Activated T-cell treated with anti-CD3 and anti-CD28 coated beads, Interleukin-2, amount 50 U/mL, for 24 hours (primary cell): Measurements from ENCODE around the gene WSCD2.

Experiments
- DNase-seq: peaks from one replicate; pipeline ENCODE4 v3.0.0-alpha.2; 2020
- H3K27ac Mint-ChIP-seq: 2 replicates; pipeline ENCODE4 v1.8.0; 2020; ENCODE audit warnings: mild to moderate bottlenecking, mixed read lengths
- H3K27me3 Mint-ChIP-seq: 2 replicates; pipeline ENCODE4 v1.8.0; 2020; ENCODE audit warnings: mixed read lengths
- H3K36me3 Mint-ChIP-seq: 2 replicates; pipeline ENCODE4 v1.8.0; 2020; ENCODE audit warnings: low read depth, mixed read lengths
- H3K4me1 Mint-ChIP-seq: 2 replicates; pipeline ENCODE4 v1.8.0; 2020; ENCODE audit warnings: low read depth, mixed read lengths
- H3K4me3 Mint-ChIP-seq: 2 replicates; pipeline ENCODE4 v1.8.0; 2020; ENCODE audit warnings: mild to moderate bottlenecking, moderate library complexity, mixed read lengths
- H3K9me3 Mint-ChIP-seq: 2 replicates; pipeline ENCODE4 v1.8.0; 2020; ENCODE audit warnings: mixed read lengths

WSCD2 gene

GRCh38 chr12:108175310-108175709 lies 46.2 kb downstream of the WSCD2 start:
- Mint-ChIP-seq H3K4me3 (no peak overlapping the region), H3K27me3 (peaks cover 8% of the 10 kb centered on the region), H3K27ac (no peak overlapping the region), H3K9me3 (peaks cover 4% of the 10 kb centered on the region), H3K4me1 (no peaks in the 10 kb centered on the region), H3K36me3 (no peaks in the 10 kb centered on the region)
- DNase-seq, result no peak

GRCh38 chr12:108176292-108176691 lies 47.2 kb downstream of the WSCD2 start:
- DNase-seq, result no peak
- no peaks in the 10 kb centered on the region for H3K4me1 Mint-ChIP-seq
- peaks cover 4% of the 10 kb centered on the region for H3K9me3 Mint-ChIP-seq
- no peaks in the 10 kb centered on the region for H3K36me3 Mint-ChIP-seq
- no peak overlapping the region for H3K27ac Mint-ChIP-seq
- H3K27me3 Mint-ChIP-seq, result peaks cover 3% of the 10 kb centered on the region
- H3K4me3 Mint-ChIP-seq, result no peak overlapping the region

- H3K4me1 Mint-ChIP-seq, result no peaks in the 10 kb centered on the region
- peaks cover 3% of the 10 kb centered on the region for H3K27me3 Mint-ChIP-seq
- H3K27ac Mint-ChIP-seq, result no peak overlapping the region
- no peaks in the 10 kb centered on the region for H3K36me3 Mint-ChIP-seq
- H3K4me3 Mint-ChIP-seq, result no peak overlapping the region
- peaks cover 4% of the 10 kb centered on the region for H3K9me3 Mint-ChIP-seq
- DNase-seq, result no peak
Measured at GRCh38 chr12:108177131-108177530, 48.0 kb downstream of the WSCD2 start.

GRCh38 chr12:108179305-108179704 lies 50.2 kb downstream of the WSCD2 start:
- H3K4me1 Mint-ChIP-seq, result no peaks in the 10 kb centered on the region
- no peak for DNase-seq
- H3K9me3 Mint-ChIP-seq, result peaks cover 4% of the 10 kb centered on the region
- H3K36me3 Mint-ChIP-seq, result no peaks in the 10 kb centered on the region
- H3K27ac Mint-ChIP-seq, result no peak overlapping the region
- H3K4me3 Mint-ChIP-seq, result no peak overlapping the region
- peaks cover 3% of the 10 kb centered on the region for H3K27me3 Mint-ChIP-seq

- Mint-ChIP-seq H3K27me3 (peaks cover 3% of the 10 kb centered on the region), H3K4me1 (no peaks in the 10 kb centered on the region), H3K9me3 (peaks cover 4% of the 10 kb centered on the region), H3K36me3 (no peaks in the 10 kb centered on the region), H3K4me3 (no peak overlapping the region), H3K27ac (no peak overlapping the region)
- DNase-seq, result no peak
Measured at GRCh38 chr12:108180255-108181094, 51.4 kb downstream of the WSCD2 start.

GRCh38 chr12:108181095-108181454 lies 52.0 kb downstream of the WSCD2 start:
- no peak overlapping the region for H3K27ac Mint-ChIP-seq
- peaks cover 4% of the 10 kb centered on the region for H3K9me3 Mint-ChIP-seq
- DNase-seq, result no peak
- H3K4me1 Mint-ChIP-seq, result no peaks in the 10 kb centered on the region
- H3K27me3 Mint-ChIP-seq, result peaks cover 3% of the 10 kb centered on the region
- no peaks in the 10 kb centered on the region for H3K36me3 Mint-ChIP-seq
- H3K4me3 Mint-ChIP-seq, result no peak overlapping the region

- no peak for DNase-seq
- Mint-ChIP-seq H3K4me3 (no peak overlapping the region), H3K36me3 (no peaks in the 10 kb centered on the region), H3K27me3 (no peaks in the 10 kb centered on the region), H3K4me1 (no peaks in the 10 kb centered on the region), H3K9me3 (no peaks in the 10 kb centered on the region), H3K27ac (no peak overlapping the region)
Measured at GRCh38 chr12:108182096-108182495, 53.0 kb downstream of the WSCD2 start.

GRCh38 chr12:108185002-108185401 lies 55.9 kb downstream of the WSCD2 start:
- peaks cover 3% of the 10 kb centered on the region for H3K27me3 Mint-ChIP-seq
- H3K4me3 Mint-ChIP-seq, result no peak overlapping the region
- H3K9me3 Mint-ChIP-seq, result no peaks in the 10 kb centered on the region
- no peak overlapping the region for H3K27ac Mint-ChIP-seq
- no peaks in the 10 kb centered on the region for H3K4me1 Mint-ChIP-seq
- no peak for DNase-seq
- no peaks in the 10 kb centered on the region for H3K36me3 Mint-ChIP-seq

- Mint-ChIP-seq H3K9me3 (no peaks in the 10 kb centered on the region), H3K4me3 (no peak overlapping the region), H3K27me3 (peaks cover 6% of the 10 kb centered on the region), H3K36me3 (no peaks in the 10 kb centered on the region), H3K27ac (no peak overlapping the region), H3K4me1 (no peaks in the 10 kb centered on the region)
- no peak for DNase-seq
Measured at GRCh38 chr12:108187831-108188230, 58.7 kb downstream of the WSCD2 start.

- H3K36me3 Mint-ChIP-seq, result no peaks in the 10 kb centered on the region
- no peak for DNase-seq
- no peaks in the 10 kb centered on the region for H3K4me1 Mint-ChIP-seq
- H3K27ac Mint-ChIP-seq, result no peak overlapping the region
- H3K4me3 Mint-ChIP-seq, result no peak overlapping the region
- H3K27me3 Mint-ChIP-seq, result peaks cover 18% of the 10 kb centered on the region
- H3K9me3 Mint-ChIP-seq, result no peaks in the 10 kb centered on the region
Measured at GRCh38 chr12:108190529-108190928, 61.4 kb downstream of the WSCD2 start.

GRCh38 chr12:108191086-108191485 lies 62.0 kb downstream of the WSCD2 start:
- Mint-ChIP-seq H3K27me3 (peaks cover 18% of the 10 kb centered on the region), H3K36me3 (no peaks in the 10 kb centered on the region), H3K4me3 (no peak overlapping the region), H3K27ac (no peak overlapping the region), H3K9me3 (no peaks in the 10 kb centered on the region), H3K4me1 (no peaks in the 10 kb centered on the region)
- no peak for DNase-seq

GRCh38 chr12:108191938-108192337 lies 62.9 kb downstream of the WSCD2 start:
- DNase-seq, result no peak
- H3K27ac Mint-ChIP-seq, result no peak overlapping the region
- no peaks in the 10 kb centered on the region for H3K4me1 Mint-ChIP-seq
- H3K27me3 Mint-ChIP-seq, result peaks cover 18% of the 10 kb centered on the region
- no peaks in the 10 kb centered on the region for H3K9me3 Mint-ChIP-seq
- H3K4me3 Mint-ChIP-seq, result no peak overlapping the region
- no peaks in the 10 kb centered on the region for H3K36me3 Mint-ChIP-seq

- DNase-seq, result no peak
Measured at GRCh38 chr12:108193493-108193892, 64.4 kb downstream of the WSCD2 start.

GRCh38 chr12:108193917-108194316 lies 64.8 kb downstream of the WSCD2 start:
- Mint-ChIP-seq H3K9me3 (no peaks in the 10 kb centered on the region), H3K27ac (no peak overlapping the region), H3K4me1 (no peaks in the 10 kb centered on the region)

More at GRCh38 chr12:108193493-108193892, 64.4 kb downstream of the WSCD2 start:
- Mint-ChIP-seq H3K9me3 (no peaks in the 10 kb centered on the region), H3K27me3 (peaks cover 20% of the 10 kb centered on the region), H3K4me3 (no peak overlapping the region), H3K4me1 (no peaks in the 10 kb centered on the region), H3K27ac (no peak overlapping the region), H3K36me3 (no peaks in the 10 kb centered on the region)

GRCh38 chr12:108194585-108194984 lies 65.5 kb downstream of the WSCD2 start:
- no peak overlapping the region for H3K27ac Mint-ChIP-seq
- no peak for DNase-seq
- peaks cover 22% of the 10 kb centered on the region for H3K27me3 Mint-ChIP-seq
- no peaks in the 10 kb centered on the region for H3K4me1 Mint-ChIP-seq
- H3K9me3 Mint-ChIP-seq, result no peaks in the 10 kb centered on the region
- H3K36me3 Mint-ChIP-seq, result no peaks in the 10 kb centered on the region
- H3K4me3 Mint-ChIP-seq, result no peak overlapping the region

More at GRCh38 chr12:108193917-108194316, 64.8 kb downstream of the WSCD2 start:
- Mint-ChIP-seq H3K4me3 (no peak overlapping the region), H3K36me3 (no peaks in the 10 kb centered on the region), H3K27me3 (peaks cover 20% of the 10 kb centered on the region)
- DNase-seq, result no peak
